SIG-M5 (cell line): ENCODE results near the gene BANF1.
"Not testable (repeated sequence)": the region's sequence is repeated elsewhere in the genome, so short reads cannot be mapped to it uniquely, and the experiment has no call there.

Experiments
- DNase-seq: peaks from one replicate; lab custom pipeline; 2025; lab: John Stamatoyannopoulos, UW

Gene BANF1

DNA sequence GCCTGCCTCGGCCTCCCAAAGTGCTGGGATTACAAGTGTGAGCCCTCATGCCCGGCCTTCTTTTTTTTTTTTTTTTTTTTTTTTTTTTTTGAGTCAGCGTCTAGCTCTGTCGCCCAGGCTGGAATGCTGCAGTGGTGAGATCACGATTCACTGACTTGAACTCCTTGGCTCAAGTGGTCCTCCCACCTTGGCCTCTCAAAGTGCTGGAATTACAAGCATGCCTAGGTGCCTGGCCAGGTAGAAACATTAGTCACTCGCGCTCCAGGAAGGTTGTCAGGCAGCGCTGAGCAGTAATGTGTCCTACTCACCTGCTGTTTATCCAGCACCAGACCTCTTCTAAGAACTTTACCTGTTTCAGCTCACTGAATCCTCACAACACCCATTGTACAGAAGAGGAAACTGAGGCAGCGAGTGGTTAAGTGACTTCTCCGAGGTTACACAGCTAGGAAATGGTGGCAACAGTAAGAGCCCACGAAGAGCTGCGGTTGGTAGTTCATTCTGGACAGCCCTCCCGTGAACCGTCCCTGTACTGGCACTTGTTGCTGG lies 9.0 kb downstream of the BANF1 start:
- no peak for DNase-seq

DNA sequence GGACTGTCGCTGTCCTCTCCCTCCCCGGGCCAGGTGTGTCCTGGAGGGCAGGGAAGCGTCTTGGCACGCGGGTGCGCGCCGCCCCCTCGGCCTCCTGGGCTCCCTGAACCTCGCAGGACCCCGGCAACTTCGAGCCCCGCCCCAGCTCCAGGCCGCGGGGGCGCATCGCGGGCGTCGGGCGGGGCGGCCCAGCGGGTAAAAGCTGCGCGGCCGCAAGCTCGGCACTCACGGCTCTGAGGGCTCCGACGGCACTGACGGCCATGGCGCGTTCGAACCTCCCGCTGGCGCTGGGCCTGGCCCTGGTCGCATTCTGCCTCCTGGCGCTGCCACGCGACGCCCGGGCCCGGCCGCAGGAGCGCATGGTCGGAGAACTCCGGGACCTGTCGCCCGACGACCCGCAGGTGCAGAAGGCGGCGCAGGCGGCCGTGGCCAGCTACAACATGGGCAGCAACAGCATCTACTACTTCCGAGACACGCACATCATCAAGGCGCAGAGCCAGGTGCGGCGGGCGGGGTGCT lies 9.5 kb downstream of the BANF1 start, which contains the start of gene CST6:
Gene CST6 (plus strand): TSS at position 224 of the 519 bp plus-strand sequence. CDS start 37 bp downstream, at position 261.
- no peak for DNase-seq

- DNase-seq: no peak
Observed at GRCh38 chr11:66012371-66012945, 10.2 kb downstream of the BANF1 start.

DNA sequence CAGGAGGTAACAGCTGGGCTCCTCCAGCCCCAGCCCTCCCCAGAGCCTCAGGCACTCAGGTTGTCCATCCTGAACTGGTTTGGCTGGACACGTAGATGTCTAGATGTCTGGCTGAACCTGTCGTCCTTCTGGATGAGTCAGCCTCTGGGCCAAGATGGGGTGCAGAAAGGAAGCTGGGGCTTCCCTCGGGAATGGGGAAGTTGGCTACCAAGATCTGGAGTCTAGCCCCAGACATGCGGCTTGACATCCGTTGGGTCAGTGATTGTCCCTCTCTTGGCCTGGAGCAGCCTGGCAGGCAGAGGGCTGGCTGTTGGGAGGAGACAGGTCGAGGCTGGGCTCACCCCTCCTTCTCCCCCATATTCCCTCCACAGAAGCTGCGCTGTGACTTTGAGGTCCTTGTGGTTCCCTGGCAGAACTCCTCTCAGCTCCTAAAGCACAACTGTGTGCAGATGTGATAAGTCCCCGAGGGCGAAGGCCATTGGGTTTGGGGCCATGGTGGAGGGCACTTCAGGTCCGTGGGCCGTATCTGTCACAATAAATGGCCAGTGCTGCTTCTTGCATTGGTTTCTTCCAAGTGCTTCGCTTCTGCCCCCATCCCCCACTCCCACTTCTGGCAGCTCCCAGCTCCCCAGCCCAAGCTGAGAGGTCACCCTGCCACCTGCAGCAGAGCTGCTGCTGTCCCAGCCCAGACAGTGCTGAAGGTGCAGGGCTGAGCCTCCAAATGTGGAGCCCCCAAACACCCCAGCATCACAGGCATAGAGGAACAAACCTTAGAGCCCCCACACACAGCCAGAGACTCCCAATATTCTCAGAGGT lies 10.9 kb downstream of the BANF1 start:
- no peak for DNase-seq

GRCh38 chr11:66013762-66014100 lies 11.4 kb downstream of the BANF1 start:
- no peak for DNase-seq

GRCh38 chr11:66014804-66015453 lies 12.6 kb downstream of the BANF1 start:
- DNase-seq: no peak

DNA sequence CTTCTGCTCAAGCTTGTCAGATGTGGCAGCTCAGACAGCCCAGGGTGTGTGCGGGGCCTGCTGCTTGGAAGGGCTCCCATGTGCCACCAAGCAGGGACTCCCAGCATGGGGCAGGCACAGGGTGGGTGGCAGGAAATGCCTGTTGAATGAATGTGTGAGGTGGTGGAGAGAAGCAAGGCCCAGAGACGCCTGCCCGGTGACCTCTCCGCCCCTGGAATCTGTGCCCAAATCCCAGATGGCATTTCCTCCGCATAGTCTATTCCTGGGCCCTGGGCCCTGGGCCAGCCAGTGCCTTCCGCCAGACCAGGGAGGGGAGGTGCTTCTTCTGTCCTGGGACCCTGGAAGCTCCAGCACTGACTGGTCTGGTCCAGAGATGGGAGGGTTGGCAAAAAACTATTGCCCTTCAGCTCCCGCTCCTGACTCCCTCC lies 13.2 kb downstream of the BANF1 start:
- DNase-seq: no peak

DNA sequence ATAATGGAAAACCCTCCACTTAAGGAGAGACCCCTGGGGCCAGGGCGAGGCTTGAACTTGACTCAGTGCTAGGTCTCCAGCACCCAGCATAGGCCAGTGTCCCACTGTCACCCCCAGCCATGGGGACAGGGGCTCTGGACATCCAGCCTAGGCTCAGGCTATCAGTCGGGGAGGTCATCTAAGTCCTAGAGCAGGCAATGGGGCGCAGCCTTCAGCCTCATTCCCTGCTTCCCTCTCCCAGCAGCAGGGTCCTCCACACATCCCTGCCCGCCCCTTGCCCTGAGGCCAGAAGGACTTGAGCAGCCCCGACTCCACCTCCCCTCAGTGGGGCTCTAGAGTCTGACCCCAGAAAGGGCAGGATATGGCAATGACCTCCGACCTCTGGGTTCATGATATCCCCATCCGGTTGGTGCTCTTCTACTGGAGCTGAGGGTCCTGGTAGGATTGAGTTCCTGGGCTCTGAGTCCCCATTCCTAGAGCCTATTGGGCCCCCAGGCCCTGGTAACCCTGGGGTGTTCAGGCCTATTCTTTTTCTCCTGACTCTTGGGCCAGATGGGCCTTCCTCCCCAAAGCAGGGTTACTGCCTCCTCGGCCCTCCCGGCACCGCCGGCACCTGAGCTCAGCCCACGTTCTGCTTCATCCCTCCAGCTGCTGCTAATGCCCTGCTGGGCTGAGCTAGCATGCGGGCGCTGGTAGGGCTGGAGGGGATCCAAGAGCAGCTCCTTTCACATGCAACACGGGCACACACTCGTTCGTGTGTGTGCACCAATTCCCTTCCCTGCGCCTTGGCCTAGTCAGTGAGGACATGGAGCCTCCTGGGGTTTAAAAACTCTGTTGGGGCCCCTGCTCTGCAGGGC lies 13.9 kb downstream of the BANF1 start:
- DNase-seq: no peak

- DNase-seq: no peak
Observed at GRCh38 chr11:66016793-66017177, 14.5 kb downstream of the BANF1 start.

- DNase-seq: no peak
Observed at GRCh38 chr11:66017321-66017720, 15.0 kb downstream of the BANF1 start.

DNA sequence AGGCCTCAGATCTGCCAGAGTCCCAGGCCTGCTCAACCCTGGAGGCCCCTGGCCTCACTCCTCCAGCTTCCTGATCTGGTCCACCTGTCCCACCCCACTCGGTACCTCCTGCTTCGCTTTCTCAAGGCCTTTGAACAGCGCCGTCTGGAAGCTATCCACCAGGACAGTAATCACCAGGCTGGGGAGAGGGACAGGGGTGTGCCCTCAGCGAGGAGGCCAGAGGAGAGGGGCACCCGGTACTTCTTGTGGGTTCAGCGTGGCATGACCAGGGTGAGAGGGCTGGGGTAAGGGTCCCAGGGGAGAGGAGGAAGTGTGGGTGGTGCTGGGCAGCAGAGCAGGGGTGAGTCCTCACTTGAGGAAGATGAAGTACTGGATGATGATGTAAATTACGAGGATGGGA lies 17.9 kb downstream of the BANF1 start:
- no peak for DNase-seq

DNA sequence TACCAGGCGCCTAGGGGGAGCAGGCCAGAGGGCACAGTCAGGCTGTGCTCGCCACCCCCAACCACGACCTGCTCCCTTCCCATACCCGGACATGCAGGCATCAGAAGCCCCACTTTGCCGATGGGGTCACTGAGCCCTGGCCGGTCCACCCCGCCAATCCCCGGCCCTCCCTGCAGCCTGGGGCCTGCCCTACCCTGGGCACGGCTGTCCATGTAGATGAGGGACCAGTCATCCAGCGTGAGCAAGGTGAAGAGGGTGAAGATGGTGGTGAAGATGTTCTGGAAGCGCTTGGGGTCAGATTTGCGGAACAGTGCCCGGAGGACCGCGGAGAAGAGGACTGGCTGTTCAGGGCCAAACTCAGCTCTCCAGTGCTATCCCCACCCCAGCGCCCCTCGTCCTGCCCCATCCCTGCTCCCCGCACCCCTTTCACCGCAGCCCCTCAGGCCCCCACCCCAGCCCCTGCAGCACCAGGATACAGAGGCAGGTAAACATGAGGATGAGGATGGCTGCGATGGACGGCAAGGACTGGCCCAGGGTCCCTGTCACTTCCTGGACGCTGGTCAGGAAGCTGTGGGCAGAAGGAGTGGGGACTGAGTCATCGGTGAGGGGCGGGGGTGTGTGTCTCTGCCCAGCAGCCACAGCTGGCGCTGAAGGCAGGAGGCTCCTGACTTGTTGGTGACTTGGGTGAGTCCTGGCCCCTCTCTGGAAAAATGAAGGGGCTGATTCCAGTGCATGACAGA lies 18.5 kb downstream of the BANF1 start:
- DNase-seq: no peak

- no peak for DNase-seq
Observed at GRCh38 chr11:66022401-66023185, 20.3 kb downstream of the BANF1 start.

DNA sequence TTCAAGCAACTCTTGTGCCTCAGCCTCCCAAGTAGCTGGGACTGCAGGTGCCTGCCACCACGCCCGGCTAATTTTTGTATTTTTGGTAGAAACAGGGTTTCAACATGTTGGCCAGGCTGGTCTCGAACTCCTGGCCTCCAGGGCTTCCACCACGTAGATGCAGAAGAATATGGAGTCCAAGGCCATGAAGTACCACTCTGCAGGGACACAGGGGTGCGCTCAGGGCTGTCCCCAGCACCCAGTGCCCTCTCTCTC lies 20.8 kb downstream of the BANF1 start:
- not testable (repeated sequence) for DNase-seq

- no peak for DNase-seq
Observed at GRCh38 chr11:66026017-66026529, 23.8 kb downstream of the BANF1 start, which contains the start of gene CATSPER1. Gene CATSPER1, minus strand, starts transcription at chr11:66026479. Its CDS starts 100 bp downstream, at chr11:66026379.

GRCh38 chr11:66032957-66033735 lies 30.8 kb downstream of the BANF1 start:
- no peak for DNase-seq

GRCh38 chr11:66035653-66036333 lies 33.5 kb downstream of the BANF1 start:
- DNase-seq: no peak

GRCh38 chr11:66036334-66036710 lies 34.0 kb downstream of the BANF1 start:
- no peak for DNase-seq

DNA sequence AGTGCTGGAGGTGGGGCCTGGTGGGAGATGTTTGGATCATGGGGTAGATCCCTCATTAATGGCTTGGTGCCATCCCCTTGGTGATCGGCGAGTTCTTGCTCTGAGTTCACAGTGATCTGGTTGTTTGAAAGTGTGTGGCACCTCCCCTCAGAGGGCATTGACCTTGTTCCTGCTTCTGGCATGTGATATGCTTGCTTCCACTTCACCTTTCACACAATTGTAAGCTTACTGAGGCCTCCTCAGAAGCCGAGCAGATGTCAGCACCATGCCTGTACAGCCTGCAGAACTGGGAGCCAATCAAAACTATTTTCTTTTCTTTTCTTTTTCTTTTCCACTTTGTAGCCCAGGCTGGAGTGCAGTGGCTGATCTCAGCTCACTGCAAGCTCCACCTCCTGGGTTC lies 35.0 kb downstream of the BANF1 start:
- no peak for DNase-seq
